Hematopoietic multipotent progenitor cell treated with erythropoietin and hydrocortisone succinate and interleukin-3 and kit ligand, for 17 days (in vitro differentiated cells): Measurements from ENCODE around the gene RIN2.
"Not testable (repeated sequence)": the region's sequence is repeated elsewhere in the genome, so short reads cannot be mapped to it uniquely, and the experiment has no call there.

Source experiments
- DNase-seq: peaks from one replicate; pipeline ENCODE4 v3.0.0-alpha.2; 2015; ENCODE audit warnings: low spot score

Gene RIN2

GRCh38 chr20:19738951-19739350 is 19.1 kb upstream of the RIN2 start:
- DNase-seq, result no peak

- DNase-seq, result no peak
Observed at GRCh38 chr20:19739351-19739750, 18.7 kb upstream of the RIN2 start.

DNA sequence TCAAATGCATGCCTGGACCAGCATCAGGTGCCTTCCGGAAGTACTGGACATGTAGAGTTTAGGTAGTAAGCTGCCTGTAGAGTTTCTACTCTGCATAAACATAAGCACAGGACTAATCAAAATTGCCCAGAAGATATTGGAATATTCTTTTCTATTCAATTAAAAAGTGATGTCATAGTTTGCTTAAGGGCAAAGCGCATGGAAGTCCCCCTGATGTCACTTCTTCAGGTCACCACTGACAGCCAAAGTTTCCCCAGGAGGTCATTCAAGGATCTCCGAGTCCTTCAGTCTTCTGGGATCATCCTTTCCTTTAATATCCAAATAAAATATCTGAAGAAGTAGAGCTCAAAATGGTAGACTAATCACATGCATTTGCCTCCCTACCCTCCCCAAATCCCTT is 17.5 kb upstream of the RIN2 start:
- DNase-seq, result no peak

DNA sequence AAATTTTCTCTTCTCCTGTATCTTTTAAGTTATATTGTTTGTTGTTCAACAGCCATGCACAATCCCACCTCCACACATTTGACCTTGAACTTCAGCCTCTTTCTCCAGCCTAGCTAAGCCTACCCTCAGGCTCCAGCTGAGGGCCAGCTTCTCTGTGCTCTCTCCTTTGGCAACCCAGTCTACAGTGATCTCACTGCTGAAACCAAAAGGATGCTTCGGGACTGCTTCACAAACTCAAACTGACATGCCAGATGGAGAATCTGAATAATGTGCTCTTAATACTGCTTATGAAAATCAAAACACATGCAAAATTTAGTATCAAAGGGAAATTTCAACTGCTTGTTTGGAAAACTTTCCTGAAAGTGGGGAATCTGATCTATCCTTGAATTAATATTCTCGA is 16.1 kb upstream of the RIN2 start:
- no peak for DNase-seq

- no peak for DNase-seq
Observed at GRCh38 chr20:19742974-19743639, 15.0 kb upstream of the RIN2 start.

GRCh38 chr20:19743640-19743995 is 14.4 kb upstream of the RIN2 start:
- no peak for DNase-seq

GRCh38 chr20:19745106-19745505 is 13.0 kb upstream of the RIN2 start:
- DNase-seq, result no peak

GRCh38 chr20:19745584-19745983 is 12.5 kb upstream of the RIN2 start:
- no peak for DNase-seq

DNA sequence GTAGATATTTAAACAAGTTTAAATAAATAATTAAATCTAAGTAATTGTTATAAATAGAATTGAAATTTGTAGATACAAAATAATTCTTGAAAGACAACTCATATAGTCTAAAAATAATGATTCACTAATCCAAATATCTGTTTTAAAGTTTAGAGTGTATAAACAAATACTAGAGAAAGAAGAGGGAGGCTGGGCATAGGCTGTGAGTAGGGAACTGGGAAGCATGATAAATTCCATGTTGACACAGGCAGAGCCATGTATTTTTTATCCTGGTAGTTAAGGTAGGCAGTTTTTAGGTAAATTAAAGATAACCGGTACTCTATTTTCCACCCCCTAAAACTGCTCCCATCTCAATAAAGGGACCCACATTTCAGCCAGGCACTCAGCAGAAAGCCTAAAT is 11.7 kb upstream of the RIN2 start:
- no peak for DNase-seq

GRCh38 chr20:19747903-19748302 is 10.2 kb upstream of the RIN2 start:
- DNase-seq, result no peak

- no peak for DNase-seq
Observed at GRCh38 chr20:19748681-19749080, 9.4 kb upstream of the RIN2 start.

DNA sequence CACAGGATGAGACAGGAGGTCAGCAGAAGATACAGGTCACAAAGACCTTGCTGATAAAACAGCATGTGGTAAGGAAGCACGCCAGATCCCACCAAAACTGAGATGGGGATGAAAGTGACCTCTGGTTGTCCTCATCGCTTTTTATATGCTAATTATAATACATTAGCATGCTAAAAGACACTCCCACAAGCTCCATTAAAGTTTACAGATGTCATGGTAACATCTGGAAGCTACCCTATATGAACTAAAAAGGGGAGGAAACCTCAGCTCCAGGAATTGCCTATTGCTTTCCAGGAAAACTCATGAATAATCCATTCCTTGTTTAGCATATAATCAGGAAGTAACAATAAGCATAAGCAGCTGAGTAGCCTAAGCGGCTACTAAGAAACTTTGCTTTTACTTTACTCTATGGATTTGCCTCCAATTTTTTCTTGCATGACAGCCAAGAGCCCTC is 8.4 kb upstream of the RIN2 start:
- DNase-seq, result no peak

DNA sequence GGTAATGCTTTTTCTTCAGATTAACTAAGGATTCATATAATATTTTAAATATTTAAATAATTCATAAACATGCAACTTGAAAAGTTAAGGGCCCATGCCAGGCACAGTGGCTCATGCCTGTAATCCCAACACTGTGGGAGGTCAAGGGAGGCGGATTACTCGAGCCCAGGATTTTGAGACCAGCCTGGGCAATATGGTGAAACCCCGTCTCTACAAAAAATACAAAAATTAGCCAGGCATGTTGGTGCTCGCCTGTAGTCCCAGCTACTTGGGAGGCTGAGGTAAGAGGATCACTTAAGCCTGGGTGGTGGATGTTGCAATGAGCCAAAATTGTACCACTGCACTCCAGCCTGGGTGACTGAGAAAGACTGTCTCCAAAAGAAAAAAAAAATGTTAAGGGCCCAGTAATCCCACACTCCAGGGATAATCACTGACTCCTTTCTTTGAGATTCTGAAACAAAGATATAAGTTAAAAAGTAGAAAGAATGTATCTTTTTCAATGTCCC is 7.9 kb upstream of the RIN2 start:
- DNase-seq, result no peak

DNA sequence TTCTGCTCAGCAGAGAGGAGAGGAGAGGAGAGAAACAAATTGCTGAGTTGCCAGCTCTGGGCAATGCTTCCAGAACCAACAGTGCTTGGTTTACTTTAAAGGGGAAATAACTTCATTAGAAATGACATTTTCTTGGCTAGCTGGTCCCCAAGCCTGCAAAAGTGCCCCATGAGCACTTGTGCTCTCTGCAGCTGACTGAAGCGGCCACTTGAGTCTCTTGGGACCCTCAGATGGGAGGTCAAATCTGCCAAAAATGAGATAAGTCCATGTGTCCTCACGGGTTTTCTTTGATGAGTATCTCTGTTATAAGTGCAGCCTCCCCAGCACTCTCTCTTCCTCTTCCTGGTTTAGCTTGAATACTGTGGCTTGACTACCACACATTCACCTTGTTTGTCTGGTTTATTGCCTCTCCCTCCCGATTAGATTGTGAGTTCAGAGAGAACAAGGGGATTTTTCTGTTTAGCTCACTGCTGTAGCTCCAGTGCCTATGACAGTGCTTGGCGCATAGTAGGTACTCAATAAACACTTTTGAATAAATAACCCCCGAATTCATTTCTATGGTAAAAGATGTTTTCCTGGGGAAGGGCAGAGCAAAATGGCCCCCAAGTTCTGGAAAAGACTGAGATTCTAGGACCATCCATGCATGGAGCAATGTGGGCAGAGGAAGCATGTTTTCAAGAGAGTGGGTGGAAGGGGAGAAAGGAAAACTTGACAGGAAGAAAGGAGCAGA is 7.0 kb upstream of the RIN2 start:
- DNase-seq, result no peak

- DNase-seq, result not testable (repeated sequence)
Observed at GRCh38 chr20:19754201-19754600, 3.9 kb upstream of the RIN2 start.

- no peak for DNase-seq
Observed at GRCh38 chr20:19756761-19757486, 1.1 kb upstream of the RIN2 start.

DNA sequence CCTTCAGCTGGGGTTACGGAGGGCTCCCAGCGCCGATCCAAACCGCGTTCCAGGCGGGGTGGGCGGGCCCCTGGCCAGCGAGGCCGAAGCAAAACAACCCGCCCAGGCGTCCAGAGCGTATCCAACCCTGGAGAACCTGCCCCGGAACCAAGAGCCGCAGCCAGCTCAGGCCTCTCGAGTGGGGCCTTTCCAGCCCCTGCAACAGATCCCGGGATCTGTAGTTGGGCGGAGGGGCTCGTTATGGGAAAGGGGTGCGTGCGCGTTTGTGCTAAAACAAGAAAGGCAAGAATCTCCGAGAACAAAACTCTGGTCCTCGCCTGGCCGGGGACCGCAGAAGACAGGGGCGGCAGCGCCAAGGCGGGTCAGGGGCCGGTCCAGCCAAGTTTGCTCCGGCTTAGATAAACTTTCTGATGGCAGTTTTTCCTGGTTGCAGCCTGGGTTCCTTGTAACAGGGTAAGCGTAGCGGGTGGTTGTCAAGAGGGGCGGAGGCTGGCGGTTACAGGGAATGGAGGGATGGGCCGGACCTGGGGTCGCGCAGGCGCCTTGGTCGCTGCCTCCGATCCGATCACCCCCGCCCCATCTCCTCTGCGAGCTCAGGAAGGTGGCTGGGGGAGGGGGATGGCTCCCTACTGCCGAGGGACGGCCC is 448 bp upstream of the RIN2 start:
- no peak for DNase-seq

DNA sequence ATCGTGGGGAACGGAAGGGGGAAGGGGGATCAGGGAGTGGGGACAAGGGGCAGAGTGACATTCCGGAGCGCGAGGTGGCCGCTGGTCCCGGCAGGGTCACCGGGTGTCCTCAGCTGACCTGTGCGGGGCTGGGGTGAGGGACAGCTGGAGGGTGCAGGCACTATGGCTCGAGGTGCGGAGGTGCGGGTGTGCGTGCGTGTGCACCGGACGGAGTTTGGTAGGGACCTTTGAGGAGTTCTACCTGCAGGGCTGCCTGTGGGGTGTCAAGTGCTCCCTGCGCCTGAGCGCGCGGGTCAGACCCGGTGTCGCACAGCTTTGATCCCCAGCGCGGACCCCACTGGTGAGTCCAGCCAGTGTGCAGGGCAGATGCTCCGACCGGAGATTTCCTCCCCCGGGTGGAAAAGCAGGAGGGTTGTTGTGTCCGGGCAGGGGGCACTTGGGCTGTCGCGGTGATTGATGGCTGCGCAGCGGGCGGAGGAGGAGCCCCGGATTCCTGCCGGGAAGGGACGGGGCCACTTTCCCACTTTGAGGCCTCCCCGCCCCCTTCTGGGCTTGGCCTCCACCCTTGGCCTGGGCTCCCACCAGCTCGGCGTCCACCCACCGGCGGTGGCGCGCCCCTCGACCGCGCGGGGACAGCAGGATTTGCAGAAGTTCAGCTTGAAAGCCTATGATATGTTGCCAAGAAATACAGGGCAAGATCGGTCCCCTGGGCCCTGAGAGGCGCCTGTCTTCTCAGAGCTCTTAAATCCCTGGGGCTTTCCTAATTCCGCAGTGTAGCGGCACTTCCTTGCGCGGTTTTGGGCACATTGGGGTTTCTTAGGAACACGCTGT is 658 bp downstream of the RIN2 start:
- DNase-seq, result no peak

GRCh38 chr20:19760371-19760721 is 2.3 kb downstream of the RIN2 start:
- no peak for DNase-seq

DNA sequence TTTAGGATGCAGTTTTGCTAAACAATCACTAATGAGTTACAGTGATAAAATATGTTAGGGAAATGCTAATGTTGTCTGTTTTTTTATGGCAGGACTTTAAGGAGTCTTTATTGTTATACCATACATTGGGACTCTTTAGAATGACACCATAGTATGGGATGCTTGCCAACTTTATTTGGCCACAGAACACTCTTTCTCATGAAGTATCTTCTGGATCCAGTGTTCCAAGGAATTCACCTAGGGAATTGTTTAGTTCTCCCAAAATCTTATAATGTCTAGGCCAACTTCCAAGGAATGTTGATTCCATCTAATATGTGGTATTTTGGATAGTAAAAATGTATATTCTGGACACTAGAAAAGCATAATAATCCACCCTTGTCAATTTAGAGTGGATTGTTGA is 3.3 kb downstream of the RIN2 start:
- DNase-seq, result no peak

DNA sequence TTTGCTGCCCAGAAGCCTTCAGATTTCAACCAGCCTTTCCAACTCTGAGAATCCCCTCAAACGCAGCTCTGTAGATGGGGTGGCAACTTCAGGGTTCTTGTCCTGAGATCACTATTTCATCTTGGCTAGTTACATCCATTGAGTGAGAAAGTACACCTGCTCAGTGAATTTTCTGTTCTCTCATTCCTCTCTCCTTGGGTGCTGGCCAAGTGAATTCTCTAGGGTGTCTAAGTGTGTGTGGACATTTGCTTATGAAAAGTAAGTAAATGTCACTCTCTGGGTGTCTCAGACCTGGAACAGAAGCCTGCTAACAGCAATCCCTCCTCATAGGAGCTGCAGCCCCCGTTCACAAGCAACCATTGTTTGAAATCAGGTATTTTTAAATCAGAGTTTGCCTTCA is 3.8 kb downstream of the RIN2 start:
- no peak for DNase-seq

DNA sequence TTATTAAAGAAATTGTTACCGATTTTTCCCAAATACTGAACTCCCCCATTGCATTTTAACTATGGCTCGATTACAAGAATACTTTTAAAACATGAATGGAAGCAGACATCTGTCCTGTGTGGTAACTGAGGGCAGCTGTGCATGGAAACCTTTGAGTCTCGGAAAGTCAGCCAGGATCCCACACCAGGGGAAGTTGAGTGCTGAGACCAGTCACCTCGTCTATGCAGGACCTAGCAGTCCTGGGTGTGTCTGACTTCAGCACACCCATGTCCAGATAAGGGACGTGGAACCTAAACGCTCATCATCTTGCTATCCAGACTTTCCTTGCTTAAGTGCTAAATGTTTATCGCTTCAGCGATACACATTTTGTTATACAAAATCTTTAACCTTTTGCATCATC is 6.1 kb downstream of the RIN2 start:
- no peak for DNase-seq
